SW 1271 (cell line): ENCODE results near the gene FAR2.
"Not testable (repeated sequence)": the region's sequence is repeated elsewhere in the genome, so short reads cannot be mapped to it uniquely, and the experiment has no call there.

Source experiments
- DNase-seq, 2 experiments: peaks; one replicate each; lab custom pipeline; 2025; lab: John Stamatoyannopoulos, UW

The FAR2 gene

GRCh38 chr12:29281371-29282005, 132.4 kb downstream of the FAR2 start:
- no peak for DNase-seq

GRCh38 chr12:29282031-29282816, 133.1 kb downstream of the FAR2 start:
- no peak for DNase-seq

GRCh38 chr12:29283969-29284700, 135.1 kb downstream of the FAR2 start:
- DNase-seq, result no peak

- DNase-seq, result no peak
Measured at GRCh38 chr12:29286081-29286790, 137.2 kb downstream of the FAR2 start.

- DNase-seq, result no peak
Measured at GRCh38 chr12:29287622-29288021, 138.5 kb downstream of the FAR2 start.

GRCh38 chr12:29288031-29288430, 139.0 kb downstream of the FAR2 start:
- no peak for DNase-seq

GRCh38 chr12:29290475-29290874, 141.4 kb downstream of the FAR2 start:
- DNase-seq, result not testable (repeated sequence)

- no peak for DNase-seq
Measured at GRCh38 chr12:29291226-29291625, 142.1 kb downstream of the FAR2 start.

- DNase-seq, result no peak
Measured at GRCh38 chr12:29299633-29300032, 150.6 kb downstream of the FAR2 start.

GRCh38 chr12:29301114-29301513, 152.0 kb downstream of the FAR2 start:
- no peak for DNase-seq

GRCh38 chr12:29304388-29304787, 155.3 kb downstream of the FAR2 start:
- no peak for DNase-seq

GRCh38 chr12:29306266-29306665, 157.2 kb downstream of the FAR2 start:
- no peak for DNase-seq

GRCh38 chr12:29306682-29307081, 157.6 kb downstream of the FAR2 start:
- no peak for DNase-seq

- peak in 1 of 2 experiments; percentile 43 for DNase-seq
Measured at GRCh38 chr12:29309320-29309902, 160.3 kb downstream of the FAR2 start.

GRCh38 chr12:29310899-29311298, 161.8 kb downstream of the FAR2 start:
- DNase-seq, result no peak

GRCh38 chr12:29314416-29314815, 165.3 kb downstream of the FAR2 start:
- DNase-seq, result no peak

- DNase-seq, result no peak
Measured at GRCh38 chr12:29316752-29317151, 167.7 kb downstream of the FAR2 start.

GRCh38 chr12:29317556-29318363, 168.7 kb downstream of the FAR2 start:
- peak; percentile 25 to 80 for DNase-seq

GRCh38 chr12:29320295-29321085, 171.4 kb downstream of the FAR2 start:
- DNase-seq, result no peak

- no peak for DNase-seq
Measured at GRCh38 chr12:29322157-29322556, 173.1 kb downstream of the FAR2 start.
